PFSK-1 (cell line): ENCODE measurements around the gene RUNX1.

ENCODE experiments used
- POLR2AphosphoS5 ChIP-seq: IDR thresholded peaks from 2 replicates; pipeline ENCODE4 v1.6.1; 2012; ENCODE audit warnings: low read depth, mild to moderate bottlenecking, control low read depth, low read length, moderate library complexity
- TAF1 ChIP-seq: IDR thresholded peaks from 2 replicates; pipeline ENCODE4 v1.6.1; 2012; ENCODE audit warnings: low read length, control low read depth, borderline replicate concordance; ENCODE audit not compliant: insufficient read depth
- TF ChIP-seq, protein P1 (sequence below), 2 experiments: IDR thresholded peaks; 2 replicates each; pipeline versions ENCODE4 v1.6.1 to v1.8.0; 2011 to 2012; ENCODE audit warnings: low read depth in 2 of 2, low read length in 2 of 2, control low read depth in 1 of 2, inconsistent platforms in 1 of 2, mild to moderate bottlenecking in 1 of 2, moderate library complexity in 1 of 2; ENCODE audit not compliant: insufficient read depth in 1 of 2

- TF ChIP-seq, protein P1, sequence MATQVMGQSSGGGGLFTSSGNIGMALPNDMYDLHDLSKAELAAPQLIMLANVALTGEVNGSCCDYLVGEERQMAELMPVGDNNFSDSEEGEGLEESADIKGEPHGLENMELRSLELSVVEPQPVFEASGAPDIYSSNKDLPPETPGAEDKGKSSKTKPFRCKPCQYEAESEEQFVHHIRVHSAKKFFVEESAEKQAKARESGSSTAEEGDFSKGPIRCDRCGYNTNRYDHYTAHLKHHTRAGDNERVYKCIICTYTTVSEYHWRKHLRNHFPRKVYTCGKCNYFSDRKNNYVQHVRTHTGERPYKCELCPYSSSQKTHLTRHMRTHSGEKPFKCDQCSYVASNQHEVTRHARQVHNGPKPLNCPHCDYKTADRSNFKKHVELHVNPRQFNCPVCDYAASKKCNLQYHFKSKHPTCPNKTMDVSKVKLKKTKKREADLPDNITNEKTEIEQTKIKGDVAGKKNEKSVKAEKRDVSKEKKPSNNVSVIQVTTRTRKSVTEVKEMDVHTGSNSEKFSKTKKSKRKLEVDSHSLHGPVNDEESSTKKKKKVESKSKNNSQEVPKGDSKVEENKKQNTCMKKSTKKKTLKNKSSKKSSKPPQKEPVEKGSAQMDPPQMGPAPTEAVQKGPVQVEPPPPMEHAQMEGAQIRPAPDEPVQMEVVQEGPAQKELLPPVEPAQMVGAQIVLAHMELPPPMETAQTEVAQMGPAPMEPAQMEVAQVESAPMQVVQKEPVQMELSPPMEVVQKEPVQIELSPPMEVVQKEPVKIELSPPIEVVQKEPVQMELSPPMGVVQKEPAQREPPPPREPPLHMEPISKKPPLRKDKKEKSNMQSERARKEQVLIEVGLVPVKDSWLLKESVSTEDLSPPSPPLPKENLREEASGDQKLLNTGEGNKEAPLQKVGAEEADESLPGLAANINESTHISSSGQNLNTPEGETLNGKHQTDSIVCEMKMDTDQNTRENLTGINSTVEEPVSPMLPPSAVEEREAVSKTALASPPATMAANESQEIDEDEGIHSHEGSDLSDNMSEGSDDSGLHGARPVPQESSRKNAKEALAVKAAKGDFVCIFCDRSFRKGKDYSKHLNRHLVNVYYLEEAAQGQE (IDR thresholded peaks at IDR 0.05; ENCODE audit: insufficient read depth in 1 of 2, low read depth in 2 of 2, low read length in 2 of 2), result no peak
- TF ChIP-seq TAF1 (no peak), POLR2AphosphoS5 (no peak)
Measured at GRCh38 chr21:35027563-35028450, 21.3 kb downstream of the RUNX1 start.
